Left hindlimb (tissue), 1 donor: ENCODE measurements around the gene VIL1.

Source experiments
- DNase-seq: peaks from one replicate; pipeline ENCODE4 v3.0.0-alpha.2; 2018

The VIL1 gene

GRCh38 chr2:218418717-218419458 is at the start of gene VIL1:
Gene VIL1 (plus strand): TSS chr2:218419123. CDS start chr2:218423779, 4,656 bp downstream.
- DNase-seq, result no peak

GRCh38 chr2:218369330-218369729 is 49.6 kb upstream of the VIL1 start:
- no peak for DNase-seq

GRCh38 chr2:218370410-218371063 is 48.4 kb upstream of the VIL1 start:
- DNase-seq, result no peak

GRCh38 chr2:218371983-218372350 is 47.0 kb upstream of the VIL1 start:
- DNase-seq, result no peak

GRCh38 chr2:218374795-218375194 is 44.1 kb upstream of the VIL1 start:
- DNase-seq, result no peak

GRCh38 chr2:218375212-218375611 is 43.7 kb upstream of the VIL1 start:
- no peak for DNase-seq

- DNase-seq, result no peak
These were observed 40.9 kb upstream of the VIL1 start for GRCh38 chr2:218378053-218378452.

- no peak for DNase-seq
These were observed 37.0 kb upstream of the VIL1 start, which contains the start of gene SLC11A1 for GRCh38 chr2:218381916-218382366. Gene SLC11A1 (plus strand): TSS chr2:218382273. CDS start chr2:218382369, 96 bp downstream.

GRCh38 chr2:218382785-218383184 is 36.1 kb upstream of the VIL1 start:
- DNase-seq, result no peak

GRCh38 chr2:218383892-218384519 is 34.9 kb upstream of the VIL1 start:
- no peak for DNase-seq

GRCh38 chr2:218384975-218385374 is 33.9 kb upstream of the VIL1 start:
- no peak for DNase-seq

GRCh38 chr2:218386505-218387368 is 32.2 kb upstream of the VIL1 start:
- no peak for DNase-seq

GRCh38 chr2:218387369-218388194 is 31.3 kb upstream of the VIL1 start:
- peak; percentile 71 for DNase-seq

GRCh38 chr2:218389333-218390150 is 29.4 kb upstream of the VIL1 start:
- no peak for DNase-seq

GRCh38 chr2:218391202-218391601 is 27.7 kb upstream of the VIL1 start:
- no peak for DNase-seq

GRCh38 chr2:218392459-218392858 is 26.5 kb upstream of the VIL1 start:
- no peak for DNase-seq

- no peak for DNase-seq
These were observed 25.9 kb upstream of the VIL1 start for GRCh38 chr2:218392891-218393462.

- no peak for DNase-seq
These were observed 25.1 kb upstream of the VIL1 start for GRCh38 chr2:218393750-218394290.

GRCh38 chr2:218394298-218395089 is 24.4 kb upstream of the VIL1 start:
- DNase-seq, result no peak

- no peak for DNase-seq
These were observed 23.9 kb upstream of the VIL1 start for GRCh38 chr2:218395090-218395444.
